Measurements from ENCODE around the gene BBS2. TPM values are rescaled to one million over a fixed set of nuclear protein-coding genes. Genes with fewer than 3 reads are reported as not detected.

Gene BBS2
- total RNA-seq, 1 experiment from 2014 or later: 27.7 TPM

DNA sequence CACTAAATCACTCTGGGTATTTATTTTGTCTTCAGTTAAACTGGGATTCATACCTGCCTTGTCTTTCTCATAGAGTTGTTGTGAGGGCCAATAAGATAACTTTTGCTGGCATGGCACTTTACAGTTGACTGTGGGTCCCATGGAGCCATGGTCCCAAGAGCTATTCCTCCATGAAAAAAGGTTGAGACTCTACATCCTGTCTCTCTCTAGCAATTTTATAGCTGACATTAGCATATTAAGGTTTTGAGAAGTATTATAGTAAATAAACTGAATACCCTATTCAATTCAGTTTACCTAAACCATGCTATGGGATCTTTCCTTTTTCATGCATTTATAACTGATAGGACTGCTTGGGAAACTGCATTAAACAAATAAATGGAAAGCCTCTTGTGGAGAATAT is 51.0 kb downstream of the BBS2 start:
- Histone ChIP-seq H3K36me3 (ENCODE audit: control insufficient read depth, insufficient read depth, low read length) (peaks cover 5% of the 10 kb centered on the region), H3K27me3 (replicated peaks; ENCODE audit: control insufficient read depth, insufficient read depth, low read length) (no peaks in the 10 kb centered on the region), H3K4me1 (no peaks in the 10 kb centered on the region), H3K4me3 (ENCODE audit: low read depth, low read length) (no peak overlapping the region), H3K9me3 (no peaks in the 10 kb centered on the region)
- no TSS peak for BruUV-seq (replicated peaks)
- Mint-ChIP-seq H3K27me3 (ENCODE audit: insufficient read depth, unreplicated experiment) (no peaks in the 10 kb centered on the region), H3K27ac (ENCODE audit: unreplicated experiment) (no peak overlapping the region), H3K4me1 (ENCODE audit: low read depth, unreplicated experiment) (no peaks in the 10 kb centered on the region), H3K4me3 (ENCODE audit: unreplicated experiment) (no peak overlapping the region), H3K9me3 (ENCODE audit: unreplicated experiment) (no peaks in the 10 kb centered on the region), H3K36me3 (ENCODE audit: insufficient read depth, unreplicated experiment) (peaks cover 98% of the 10 kb centered on the region)
- no peak for TF ChIP-seq CTCF (IDR thresholded peaks at IDR 0.05; ENCODE audit: insufficient read depth in 1 of 2, low read depth in 1 of 2, low read length in 1 of 2, severe bottlenecking in 1 of 2, unreplicated experiment in 1 of 2)
- no peak for DNase-seq
- intact Hi-C loops (cut with micrococcal nuclease; ENCODE audit: unreplicated experiment): no loop called here
- CTCF ChIA-PET: no interaction called here
- POLR2A ChIA-PET: no interaction called here

DNA sequence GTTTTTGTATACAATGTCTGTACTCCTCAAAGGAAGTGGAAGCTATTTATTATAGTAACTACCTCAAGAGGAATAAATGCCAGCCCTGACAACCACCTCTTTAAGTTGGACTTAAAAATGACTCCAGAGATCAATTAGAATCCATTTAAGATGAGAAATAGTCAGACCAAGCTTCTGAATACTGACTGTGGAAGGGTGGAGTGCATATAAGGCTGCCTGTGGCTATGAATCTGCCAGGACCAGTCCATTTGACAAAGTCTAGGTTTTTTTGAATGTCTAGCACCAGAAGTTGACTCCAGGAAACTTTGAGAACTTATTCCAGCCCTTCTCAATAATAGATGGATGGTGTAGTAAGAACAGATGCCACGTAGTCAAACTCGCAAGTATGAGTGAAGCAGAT is 53.5 kb downstream of the BBS2 start:
- intact Hi-C loops (cut with micrococcal nuclease; ENCODE audit: unreplicated experiment): no loop called here
- no peaks in the 10 kb centered on the region for H3K4me1 ChIP-seq
- H3K36me3 Mint-ChIP-seq (ENCODE audit: insufficient read depth, unreplicated experiment): peaks cover 95% of the 10 kb centered on the region
- H3K9me3 ChIP-seq: no peaks in the 10 kb centered on the region
- H3K4me1 Mint-ChIP-seq (ENCODE audit: low read depth, unreplicated experiment): no peaks in the 10 kb centered on the region
- no peaks in the 10 kb centered on the region for H3K27me3 ChIP-seq (replicated peaks; ENCODE audit: control insufficient read depth, insufficient read depth, low read length)
- H3K4me3 ChIP-seq (ENCODE audit: low read depth, low read length): no peak overlapping the region
- DNase-seq: no peak
- peaks cover 5% of the 10 kb centered on the region for H3K36me3 ChIP-seq (ENCODE audit: control insufficient read depth, insufficient read depth, low read length)
- BruUV-seq (replicated peaks): no TSS peak
- no peak overlapping the region for H3K27ac Mint-ChIP-seq (ENCODE audit: unreplicated experiment)
- ChIA-PET POLR2A (interaction anchor here (0.6 kb wide), 1 partner anchor 23 kb away, joined by 3 read pairs; no protein-coding TSS in a partner anchor), CTCF (no interaction called here)
- no peaks in the 10 kb centered on the region for H3K27me3 Mint-ChIP-seq (ENCODE audit: insufficient read depth, unreplicated experiment)
- no peak overlapping the region for H3K4me3 Mint-ChIP-seq (ENCODE audit: unreplicated experiment)
- no peak for TF ChIP-seq CTCF (IDR thresholded peaks at IDR 0.05; ENCODE audit: insufficient read depth in 1 of 2, low read depth in 1 of 2, low read length in 1 of 2, severe bottlenecking in 1 of 2, unreplicated experiment in 1 of 2)
- no peaks in the 10 kb centered on the region for H3K9me3 Mint-ChIP-seq (ENCODE audit: unreplicated experiment)

GRCh38 chr16:56463153-56463552 is 56.7 kb downstream of the BBS2 start:
- H3K9me3 ChIP-seq: no peaks in the 10 kb centered on the region
- no peak overlapping the region for H3K4me3 ChIP-seq (ENCODE audit: low read depth, low read length)
- ChIA-PET CTCF (no interaction called here), POLR2A (no interaction called here)
- H3K9me3 Mint-ChIP-seq (ENCODE audit: unreplicated experiment): no peaks in the 10 kb centered on the region
- H3K27me3 Mint-ChIP-seq (ENCODE audit: insufficient read depth, unreplicated experiment): no peaks in the 10 kb centered on the region
- H3K4me1 ChIP-seq: no peaks in the 10 kb centered on the region
- BruUV-seq (replicated peaks): no TSS peak
- no peak for TF ChIP-seq CTCF (IDR thresholded peaks at IDR 0.05; ENCODE audit: insufficient read depth in 1 of 2, low read depth in 1 of 2, low read length in 1 of 2, severe bottlenecking in 1 of 2, unreplicated experiment in 1 of 2)
- no peaks in the 10 kb centered on the region for H3K27me3 ChIP-seq (replicated peaks; ENCODE audit: control insufficient read depth, insufficient read depth, low read length)
- peaks cover 83% of the 10 kb centered on the region for H3K36me3 Mint-ChIP-seq (ENCODE audit: insufficient read depth, unreplicated experiment)
- no peaks in the 10 kb centered on the region for H3K4me1 Mint-ChIP-seq (ENCODE audit: low read depth, unreplicated experiment)
- peaks cover 2% of the 10 kb centered on the region; the same call in 1 of the 2 replicates for H3K36me3 ChIP-seq (ENCODE audit: control insufficient read depth, insufficient read depth, low read length)
- no peak overlapping the region for H3K4me3 Mint-ChIP-seq (ENCODE audit: unreplicated experiment)
- DNase-seq: no peak
- intact Hi-C loops (cut with micrococcal nuclease; ENCODE audit: unreplicated experiment): no loop called here
- no peak overlapping the region for H3K27ac Mint-ChIP-seq (ENCODE audit: unreplicated experiment)

All from Caco-2 (cell line).